HUES48 (cell line): ENCODE measurements around the gene MCM3AP.

ENCODE experiments used
- H3K27ac ChIP-seq: one replicate; pipeline ENCODE4 v1.7.0; 2013; ENCODE audit warnings: low read depth, low read length, inconsistent platforms
- H3K27me3 ChIP-seq: 2 replicates; pipeline ENCODE4 v1.6.1; 2013; ENCODE audit warnings: mild to moderate bottlenecking, low read length; ENCODE audit not compliant: control insufficient read depth, insufficient read depth
- H3K36me3 ChIP-seq: 2 replicates; pipeline ENCODE4 v1.6.1; 2013; ENCODE audit warnings: low read length; ENCODE audit not compliant: control insufficient read depth, insufficient read depth
- H3K4me1 ChIP-seq: 2 replicates; pipeline ENCODE4 v1.6.1; 2013; ENCODE audit warnings: mild to moderate bottlenecking, low read length; ENCODE audit not compliant: control insufficient read depth, insufficient read depth
- H3K4me3 ChIP-seq: 2 replicates; pipeline ENCODE4 v1.5.1; 2013; ENCODE audit warnings: mild to moderate bottlenecking, low read depth, low read length
- H3K9ac ChIP-seq: 2 replicates; pipeline ENCODE4 v1.6.1; 2013; ENCODE audit warnings: mild to moderate bottlenecking, low read depth, low read length, moderate library complexity
- H3K9me3 ChIP-seq: 2 replicates; pipeline ENCODE4 v1.6.1; 2013; ENCODE audit warnings: low read length; ENCODE audit not compliant: control insufficient read depth, insufficient read depth

MCM3AP gene

GRCh38 chr21:46285206-46285661 is at the start of gene MCM3AP:
TSS of gene MCM3AP (minus strand) at chr21:46285611. CDS start at chr21:46285286, 325 bp downstream.
- Histone ChIP-seq H3K36me3 (peaks cover 37% of the 10 kb centered on the region), H3K4me1 (peaks cover 26% of the 10 kb centered on the region), H3K4me3 (peak within 1 kb of the TSS; percentile 85), H3K9ac (peak within 1 kb of the TSS; percentile 80), H3K27ac (peak within 1 kb of the TSS; percentile 98), H3K9me3 (no peaks in the 10 kb centered on the region), H3K27me3 (no peaks in the 10 kb centered on the region)

DNA sequence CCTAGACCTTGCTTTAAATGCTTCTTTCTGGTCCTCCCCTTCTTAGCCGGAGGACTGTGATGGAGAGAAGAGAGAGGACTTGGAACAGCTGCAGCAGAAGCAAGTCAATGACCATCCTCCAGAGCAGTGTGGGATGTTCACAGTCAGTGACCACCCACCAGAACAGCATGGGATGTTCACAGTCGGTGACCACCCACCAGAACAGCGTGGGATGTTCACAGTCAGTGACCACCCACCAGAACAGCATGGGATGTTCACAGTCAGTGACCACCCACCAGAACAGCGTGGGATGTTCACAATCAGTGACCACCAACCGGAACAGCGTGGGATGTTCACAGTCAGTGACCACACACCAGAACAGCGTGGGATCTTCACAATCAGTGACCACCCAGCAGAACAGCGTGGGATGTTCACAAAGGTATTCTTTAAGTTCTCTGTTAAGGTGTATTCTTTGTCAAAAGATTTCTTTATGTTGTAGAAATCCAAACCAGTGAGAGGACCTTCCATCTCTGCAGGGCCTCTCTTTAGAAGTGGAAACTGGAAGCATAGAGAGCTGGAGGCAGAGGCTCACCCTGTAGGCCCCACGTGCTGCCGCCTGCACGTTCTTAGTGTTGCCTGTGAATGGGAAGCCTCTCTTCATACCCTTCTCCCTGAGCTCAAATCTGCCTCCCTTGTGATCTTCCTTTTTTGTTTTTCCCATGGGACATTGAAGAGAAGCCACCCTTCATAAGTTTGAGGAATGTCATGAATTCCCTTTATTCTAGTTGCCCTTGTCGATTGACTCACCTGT is 49.1 kb upstream of the MCM3AP start:
- H3K27ac ChIP-seq = no peak overlapping the region

DNA sequence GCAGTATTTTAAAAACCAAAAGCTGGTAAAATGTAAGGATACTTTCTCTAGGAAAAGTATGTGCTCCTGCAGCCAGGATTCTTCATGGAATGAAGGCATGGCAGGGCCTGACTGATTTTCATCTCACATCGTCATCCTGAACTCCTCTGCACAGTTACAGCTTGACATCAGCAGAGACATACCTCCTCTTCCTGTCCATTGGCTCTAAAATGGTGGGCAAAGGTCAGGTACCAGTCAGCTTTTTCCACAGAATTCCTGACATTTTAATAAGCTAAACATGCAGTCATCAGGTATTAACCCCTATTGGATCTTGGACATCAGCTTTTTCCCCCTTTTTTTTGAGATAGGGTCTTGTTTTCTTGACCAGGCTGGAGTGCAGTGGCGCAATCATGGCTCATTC is 44.4 kb upstream of the MCM3AP start:
- H3K9me3 ChIP-seq = no peaks in the 10 kb centered on the region
- H3K4me1 ChIP-seq = peaks cover 9% of the 10 kb centered on the region; the same call in 1 of the 2 replicates
- peaks cover 62% of the 10 kb centered on the region for H3K36me3 ChIP-seq
- H3K27me3 ChIP-seq = no peaks in the 10 kb centered on the region
- no peak overlapping the region for H3K9ac ChIP-seq
- no peak overlapping the region for H3K27ac ChIP-seq
- no peak overlapping the region for H3K4me3 ChIP-seq

More for the DNA sequence above, 49.1 kb upstream of the MCM3AP start:
- Histone ChIP-seq H3K4me3 (no peak overlapping the region), H3K27me3 (no peaks in the 10 kb centered on the region), H3K4me1 (no peaks in the 10 kb centered on the region), H3K9me3 (no peaks in the 10 kb centered on the region), H3K36me3 (peaks cover 73% of the 10 kb centered on the region), H3K9ac (no peak overlapping the region)

DNA sequence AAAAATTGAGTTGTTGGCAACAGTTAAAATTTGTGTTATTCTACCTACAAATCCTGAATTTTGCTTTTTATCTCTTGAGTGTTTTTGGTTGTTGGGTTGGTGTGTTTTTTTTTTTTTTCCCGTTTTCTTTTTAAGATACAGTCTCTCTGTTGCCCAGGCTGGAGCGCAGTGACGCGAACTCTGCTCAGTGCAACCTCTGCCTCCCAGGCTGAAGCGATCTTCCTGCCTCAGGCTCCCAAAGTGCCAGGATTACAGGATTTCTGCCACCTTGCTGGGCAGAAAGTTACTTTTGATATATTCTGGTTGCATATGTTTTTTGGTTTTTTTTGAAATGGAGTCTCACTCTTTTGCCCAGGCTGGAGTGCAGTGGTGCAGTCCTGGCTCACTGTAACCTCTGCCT is 42.7 kb upstream of the MCM3AP start:
- Histone ChIP-seq H3K27ac (no peak overlapping the region), H3K9ac (no peak overlapping the region), H3K9me3 (no peaks in the 10 kb centered on the region), H3K4me3 (no peak overlapping the region), H3K4me1 (peaks cover 9% of the 10 kb centered on the region; the same call in 1 of the 2 replicates), H3K27me3 (no peaks in the 10 kb centered on the region), H3K36me3 (peaks cover 54% of the 10 kb centered on the region)

DNA sequence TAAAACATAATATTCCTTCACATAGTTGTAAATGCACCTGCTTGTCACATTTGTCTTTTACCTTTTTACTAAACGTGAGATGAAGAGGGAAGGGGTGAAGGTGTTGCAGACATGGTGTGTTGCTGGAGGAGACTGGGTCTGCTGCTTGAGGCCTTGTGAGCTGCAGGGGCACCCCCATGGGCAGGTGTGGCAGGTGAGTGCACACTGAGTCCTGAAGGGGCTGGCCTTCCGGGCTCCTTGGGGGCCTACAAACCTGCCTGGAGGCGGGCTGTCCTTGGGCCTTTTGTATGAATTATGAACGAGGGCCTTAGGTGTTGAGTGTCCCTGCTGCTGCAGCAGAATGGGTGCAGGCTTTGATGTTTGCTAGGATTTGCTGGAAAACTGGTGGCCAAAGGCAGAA is 42.3 kb upstream of the MCM3AP start:
- no peaks in the 10 kb centered on the region for H3K9me3 ChIP-seq
- H3K36me3 ChIP-seq = peaks cover 53% of the 10 kb centered on the region
- H3K9ac ChIP-seq = no peak overlapping the region
- H3K4me3 ChIP-seq = no peak overlapping the region
- no peaks in the 10 kb centered on the region for H3K27me3 ChIP-seq
- no peak overlapping the region for H3K27ac ChIP-seq
- peaks cover 9% of the 10 kb centered on the region; the same call in 1 of the 2 replicates for H3K4me1 ChIP-seq

DNA sequence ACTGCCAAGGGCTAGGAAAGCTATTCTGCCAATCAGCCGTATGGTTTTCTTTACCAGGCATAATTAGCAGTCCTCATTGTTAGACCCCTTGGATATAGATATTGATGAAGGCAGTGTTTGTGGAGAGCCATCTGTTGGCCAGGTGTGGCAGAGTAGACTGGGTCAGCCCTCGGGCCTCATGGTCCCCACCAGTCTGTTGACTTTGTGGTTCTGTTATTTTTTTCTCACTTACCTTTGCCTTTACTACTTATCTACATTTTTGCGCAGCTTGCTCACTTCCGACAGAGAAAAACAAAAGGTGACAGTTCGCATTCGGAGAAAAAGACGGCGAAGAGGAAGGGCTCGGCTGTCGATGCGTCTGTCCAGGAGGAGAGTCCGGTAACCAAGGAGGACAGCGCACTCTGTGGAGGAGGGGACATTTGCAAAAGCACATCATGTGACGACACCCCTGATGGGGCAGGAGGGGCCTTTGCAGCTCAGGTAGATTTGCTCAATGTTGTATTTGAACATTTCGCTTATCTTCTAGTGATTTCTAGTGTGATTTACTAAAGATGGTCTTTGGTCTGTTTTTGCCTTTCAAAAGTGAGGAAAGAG is 40.8 kb upstream of the MCM3AP start:
- Histone ChIP-seq H3K9me3 (no peaks in the 10 kb centered on the region), H3K27me3 (no peaks in the 10 kb centered on the region), H3K27ac (no peak overlapping the region), H3K36me3 (peaks cover 41% of the 10 kb centered on the region), H3K9ac (no peak overlapping the region), H3K4me1 (peaks cover 17% of the 10 kb centered on the region; the same call in 1 of the 2 replicates), H3K4me3 (0 out of 2 replicates have a peak overlapping the region, but pooled peaks have one; percentile 85)

DNA sequence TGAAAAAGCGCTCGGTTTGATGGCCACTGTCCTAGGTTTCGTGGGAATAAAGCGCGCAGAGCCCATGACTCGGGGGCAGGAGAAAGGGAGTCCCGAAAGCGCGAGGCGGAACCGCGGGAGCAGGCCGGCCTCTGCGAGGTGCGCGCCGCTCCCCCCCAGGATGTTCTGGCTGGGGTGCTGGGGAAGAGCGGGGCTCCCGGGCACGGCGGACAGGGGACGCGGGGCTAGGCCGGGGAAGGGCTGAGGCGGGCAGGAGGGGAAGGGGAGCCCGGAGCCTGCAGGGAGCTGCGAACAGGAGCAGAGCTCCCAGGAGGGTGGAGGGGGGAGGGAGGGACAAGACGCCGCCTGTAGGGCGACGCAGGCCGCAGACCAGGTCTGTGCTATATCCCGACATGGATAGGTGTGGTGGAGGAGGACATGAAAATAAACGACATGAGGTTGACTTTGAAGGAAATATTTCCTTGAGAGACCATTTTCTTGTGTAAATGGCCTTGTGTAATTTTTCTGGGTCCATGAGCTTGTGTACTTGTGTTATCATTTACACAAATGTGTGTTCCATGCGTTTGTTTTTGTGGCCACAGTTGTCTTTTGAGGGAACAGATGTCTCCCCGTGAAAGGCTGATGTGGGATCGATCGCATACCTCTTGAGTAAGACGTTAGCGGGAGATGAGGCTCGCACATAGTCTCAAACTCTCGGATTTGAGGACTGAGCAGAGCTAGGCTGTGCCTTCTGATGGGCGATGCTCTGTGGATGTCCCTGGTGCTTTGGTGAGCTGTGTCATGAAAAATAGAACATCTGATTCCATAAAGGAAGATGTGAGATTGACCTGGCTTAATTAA is 39.9 kb upstream of the MCM3AP start:
- Histone ChIP-seq H3K9ac (peak overlapping the region; percentile 55), H3K27me3 (no peaks in the 10 kb centered on the region), H3K4me3 (peak overlapping the region; percentile 85), H3K9me3 (no peaks in the 10 kb centered on the region), H3K36me3 (peaks cover 32% of the 10 kb centered on the region), H3K27ac (peak overlapping the region; percentile 73), H3K4me1 (peaks cover 17% of the 10 kb centered on the region; the same call in 1 of the 2 replicates)

DNA sequence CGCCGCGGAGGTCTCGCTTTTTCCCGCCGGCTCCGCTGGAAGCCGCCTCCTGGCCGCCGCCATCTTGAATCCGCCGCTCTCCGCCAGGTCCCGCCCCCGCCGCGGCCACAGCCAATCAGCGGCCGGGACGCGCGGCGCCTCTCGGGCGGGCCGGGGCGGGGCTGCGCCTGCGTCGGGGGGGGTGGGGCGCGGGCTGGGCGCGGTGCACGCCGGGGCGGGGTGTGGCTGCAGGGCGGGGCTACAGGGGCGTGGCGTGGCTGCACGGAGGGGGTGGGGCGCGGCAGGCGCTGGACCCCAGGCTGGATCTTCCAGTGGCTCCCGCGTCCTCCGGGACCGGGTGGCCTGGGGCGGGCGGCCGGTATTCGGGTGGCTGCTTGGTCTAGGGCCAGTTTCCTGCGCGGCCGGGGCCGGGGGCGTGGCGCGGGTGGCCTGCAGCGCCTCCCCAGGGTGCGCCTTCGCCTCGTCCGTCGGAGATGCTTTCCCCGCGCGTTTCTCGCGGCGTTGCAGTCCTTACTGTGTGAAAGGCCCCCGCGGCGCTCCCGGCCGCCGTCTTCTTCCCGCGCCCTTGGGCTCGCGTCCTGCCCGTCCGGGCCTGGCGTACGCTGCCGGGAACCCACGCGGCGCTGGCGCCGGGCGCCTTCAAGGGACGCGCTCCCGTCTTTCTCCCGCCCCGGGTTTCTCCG is 39.1 kb upstream of the MCM3AP start:
- Histone ChIP-seq H3K4me1 (peaks cover 17% of the 10 kb centered on the region; the same call in 1 of the 2 replicates), H3K9ac (peak overlapping the region; percentile 93), H3K9me3 (no peaks in the 10 kb centered on the region), H3K27me3 (no peaks in the 10 kb centered on the region), H3K4me3 (peak overlapping the region; percentile 98), H3K27ac (peak overlapping the region; percentile 100), H3K36me3 (peaks cover 24% of the 10 kb centered on the region)

DNA sequence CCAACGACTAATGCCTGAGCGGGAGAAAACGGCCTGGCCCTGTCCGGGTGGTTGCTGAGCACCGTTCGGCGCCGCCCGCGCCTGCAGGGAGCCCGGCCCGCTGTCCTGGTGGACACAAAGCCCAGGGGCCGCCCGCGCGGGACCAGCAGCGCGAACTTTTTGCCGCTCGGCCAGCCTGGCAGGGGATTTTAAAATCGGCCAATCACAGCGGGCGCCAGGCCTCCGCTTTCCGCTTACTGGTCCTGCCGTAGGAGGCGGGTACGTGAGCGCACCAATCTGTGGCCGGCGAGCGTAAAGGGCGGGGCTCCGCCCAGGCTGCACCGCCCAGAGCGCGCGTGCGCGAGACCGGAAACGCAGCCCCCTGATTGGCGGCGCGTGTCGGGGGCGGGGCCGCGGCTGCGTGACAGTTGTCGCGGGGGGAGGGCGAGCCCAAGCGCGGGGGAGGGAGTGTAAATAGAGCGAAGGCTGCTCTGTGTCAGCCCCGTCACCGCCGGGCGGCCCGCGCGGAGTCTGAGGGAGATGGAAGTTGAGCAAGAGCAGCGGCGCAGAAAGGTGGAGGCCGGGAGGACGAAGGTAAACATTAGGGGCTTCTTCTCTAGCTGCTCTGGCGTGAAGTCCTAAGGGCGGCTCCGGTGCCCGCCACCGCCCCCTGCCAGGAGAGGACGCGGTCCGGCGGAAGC is 38.4 kb upstream of the MCM3AP start, which contains the start of the genes C21orf58 and PCNT:
C21orf58 (minus strand) TSS at position 161 of the 680 bp plus-strand sequence. CDS start 1,132 bp downstream, outside the sequence.
PCNT (plus strand) TSS at position 447 of the 680 bp plus-strand sequence; CDS start at position 520, 73 bp downstream.
- peak within 1 kb of the TSS; percentile 98 for H3K4me3 ChIP-seq
- H3K4me1 ChIP-seq = peaks cover 17% of the 10 kb centered on the region; the same call in 1 of the 2 replicates
- H3K9ac ChIP-seq = peak within 1 kb of the TSS; percentile 93
- peaks cover 18% of the 10 kb centered on the region for H3K36me3 ChIP-seq
- H3K27me3 ChIP-seq = no peaks in the 10 kb centered on the region
- peak within 1 kb of the TSS; percentile 100 for H3K27ac ChIP-seq
- no peaks in the 10 kb centered on the region for H3K9me3 ChIP-seq
